Thyroid gland (tissue), 4 donors: ENCODE data around the gene RBBP4.

Source experiments
- CTCF ChIP-seq, 6 experiments: fragments of 200-600 bp in 3 of 6; fragments of 450-650 bp in 3 of 6; sonication (generic) in 3 of 6; IDR thresholded peaks; one replicate each; pipeline ENCODE4 v1.5.1; 2016 to 2019; ENCODE audit warnings: antibody characterized with exemption in 6 of 6, mild to moderate bottlenecking in 2 of 6, inconsistent platforms in 1 of 6, moderate library complexity in 1 of 6
- POLR2A ChIP-seq, 2 donors: fragments of 450-650 bp; IDR thresholded peaks; one replicate each; pipeline ENCODE4 v1.6.1; 2017; ENCODE audit warnings: antibody characterized with exemption in 2 of 2, mild to moderate bottlenecking in 2 of 2, moderate library complexity in 1 of 2

GRCh38 chr1:32622806-32623681 lies 28.0 kb upstream of the RBBP4 start:
- TF ChIP-seq POLR2A (IDR thresholded peaks at IDR 0.05) (no peak), CTCF (IDR thresholded peaks at IDR 0.05) (no peak)
